AML-193 (cell line): Measurements from ENCODE around the gene ANAPC2.

Experiments used
- DNase-seq, 2 experiments: peaks; one replicate each; lab custom pipeline; 2025; lab: John Stamatoyannopoulos, UW

The ANAPC2 gene

DNA sequence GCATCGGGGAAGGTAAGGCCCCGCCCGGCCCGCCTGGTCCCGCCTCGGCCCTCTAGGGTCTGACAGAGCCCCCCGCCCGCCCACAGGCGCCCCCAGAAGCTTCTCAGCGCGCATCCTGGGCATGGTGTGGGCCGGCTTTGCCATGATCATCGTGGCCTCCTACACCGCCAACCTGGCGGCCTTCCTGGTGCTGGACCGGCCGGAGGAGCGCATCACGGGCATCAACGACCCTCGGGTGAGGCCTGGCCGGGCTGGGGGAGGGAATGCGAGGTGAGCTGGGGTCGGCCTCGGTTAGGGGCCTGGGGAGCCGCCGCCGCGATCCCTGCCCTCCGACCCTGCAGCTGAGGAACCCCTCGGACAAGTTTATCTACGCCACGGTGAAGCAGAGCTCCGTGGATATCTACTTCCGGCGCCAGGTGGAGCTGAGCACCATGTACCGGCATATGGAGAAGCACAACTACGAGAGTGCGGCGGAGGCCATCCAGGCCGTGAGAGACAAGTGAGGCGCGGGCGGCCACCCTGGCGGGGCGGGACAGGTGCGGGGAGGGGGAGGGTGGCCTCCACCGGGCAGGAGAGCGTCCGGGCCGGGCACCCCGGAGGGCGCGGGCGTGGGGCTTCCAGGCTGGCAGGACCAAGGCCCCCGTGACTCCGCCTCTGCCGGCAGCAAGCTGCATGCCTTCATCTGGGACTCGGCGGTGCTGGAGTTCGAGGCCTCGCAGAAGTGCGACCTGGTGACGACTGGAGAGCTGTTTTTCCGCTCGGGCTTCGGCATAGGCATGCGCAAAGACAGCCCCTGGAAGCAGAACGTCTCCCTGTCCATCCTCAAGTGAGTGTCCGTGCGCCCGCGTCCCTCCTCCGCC, 25.6 kb downstream of the ANAPC2 start:
- DNase-seq: no peak

DNA sequence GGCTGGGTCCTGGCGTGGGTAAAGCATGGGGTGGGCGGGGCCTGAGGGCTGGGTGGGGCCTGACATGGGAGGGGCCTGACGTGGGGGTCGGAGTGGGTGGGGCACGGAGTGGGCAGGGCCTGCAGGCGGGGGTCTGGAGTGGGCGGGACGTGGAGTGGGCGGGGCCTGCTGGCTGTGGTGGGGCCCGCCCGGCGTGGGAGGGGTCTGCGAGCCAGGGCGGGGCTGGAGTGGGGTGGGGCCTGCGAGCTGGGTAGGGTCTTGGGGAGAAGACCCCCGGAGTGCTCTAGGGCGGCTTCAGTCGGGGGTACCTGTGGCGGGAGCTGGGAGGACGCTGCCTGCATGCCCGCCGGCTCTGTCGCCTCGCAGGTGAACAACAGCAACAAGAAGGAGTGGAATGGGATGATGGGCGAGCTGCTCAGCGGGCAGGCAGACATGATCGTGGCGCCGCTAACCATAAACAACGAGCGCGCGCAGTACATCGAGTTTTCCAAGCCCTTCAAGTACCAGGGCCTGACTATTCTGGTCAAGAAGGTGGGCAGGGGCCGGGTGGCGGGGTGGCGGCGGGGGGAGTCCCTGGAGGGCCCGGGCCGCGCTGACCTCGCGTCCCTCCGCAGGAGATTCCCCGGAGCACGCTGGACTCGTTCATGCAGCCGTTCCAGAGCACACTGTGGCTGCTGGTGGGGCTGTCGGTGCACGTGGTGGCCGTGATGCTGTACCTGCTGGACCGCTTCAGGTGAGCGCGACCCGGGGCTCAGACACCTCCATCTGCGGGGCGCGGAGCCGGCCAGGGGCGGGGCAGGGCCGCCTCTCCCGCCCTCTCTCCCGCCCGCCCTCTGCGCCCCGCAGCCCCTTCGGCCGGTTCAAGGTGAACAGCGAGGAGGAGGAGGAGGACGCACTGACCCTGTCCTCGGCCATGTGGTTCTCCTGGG, 26.5 kb downstream of the ANAPC2 start:
- no peak for DNase-seq

DNA sequence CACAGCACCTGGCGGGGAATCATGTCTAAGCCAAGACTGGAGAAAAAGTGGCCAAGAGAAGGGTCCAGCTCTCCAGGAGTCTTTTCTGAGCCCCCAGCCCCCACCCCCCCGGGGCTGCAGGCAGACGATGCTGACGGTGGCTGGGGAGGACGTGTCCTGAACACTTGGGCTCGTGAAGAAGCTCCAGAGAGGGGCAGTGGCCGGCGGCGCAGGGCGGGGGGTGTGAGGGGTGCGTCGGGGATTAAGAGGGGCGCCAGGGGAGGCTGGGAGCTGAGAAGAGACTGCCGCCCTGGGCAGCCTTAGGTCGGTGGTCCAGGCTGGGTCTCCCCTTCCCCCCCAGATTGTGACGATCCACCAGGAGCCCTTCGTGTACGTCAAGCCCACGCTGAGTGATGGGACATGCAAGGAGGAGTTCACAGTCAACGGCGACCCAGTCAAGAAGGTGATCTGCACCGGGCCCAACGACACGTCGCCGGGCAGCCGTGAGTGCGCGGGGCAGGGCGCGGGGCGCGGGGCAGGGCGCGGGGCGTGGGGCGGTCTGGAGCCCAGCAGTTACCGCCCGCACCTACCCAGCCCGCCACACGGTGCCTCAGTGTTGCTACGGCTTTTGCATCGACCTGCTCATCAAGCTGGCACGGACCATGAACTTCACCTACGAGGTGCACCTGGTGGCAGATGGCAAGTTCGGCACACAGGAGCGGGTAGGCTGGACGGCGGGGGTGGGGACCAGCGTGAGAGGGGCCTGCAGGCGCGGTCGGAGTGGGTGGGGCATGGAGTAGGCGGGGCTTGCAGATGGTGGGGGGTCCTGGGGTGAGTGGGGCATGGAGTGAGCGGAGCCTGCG, 27.4 kb downstream of the ANAPC2 start:
- no peak for DNase-seq

DNA sequence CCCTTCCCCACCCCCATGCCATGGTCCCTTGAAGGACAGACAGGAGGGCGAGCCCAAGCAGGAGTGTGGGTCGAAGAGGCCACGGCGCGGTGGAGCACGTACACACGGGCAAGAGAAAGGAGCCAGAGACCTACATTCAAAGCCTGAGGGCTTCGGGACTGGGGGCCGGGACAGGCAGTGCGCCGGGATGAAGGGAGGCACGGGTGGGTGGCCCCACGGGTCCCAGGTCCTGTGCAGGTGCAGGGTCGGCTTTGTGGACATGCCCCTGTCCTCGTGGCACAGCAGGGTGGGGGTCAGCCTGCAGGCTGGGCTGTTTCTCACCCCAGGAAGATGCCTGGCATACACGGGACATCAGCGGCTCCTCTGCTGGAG, 28.3 kb downstream of the ANAPC2 start:
- no peak for DNase-seq

DNA sequence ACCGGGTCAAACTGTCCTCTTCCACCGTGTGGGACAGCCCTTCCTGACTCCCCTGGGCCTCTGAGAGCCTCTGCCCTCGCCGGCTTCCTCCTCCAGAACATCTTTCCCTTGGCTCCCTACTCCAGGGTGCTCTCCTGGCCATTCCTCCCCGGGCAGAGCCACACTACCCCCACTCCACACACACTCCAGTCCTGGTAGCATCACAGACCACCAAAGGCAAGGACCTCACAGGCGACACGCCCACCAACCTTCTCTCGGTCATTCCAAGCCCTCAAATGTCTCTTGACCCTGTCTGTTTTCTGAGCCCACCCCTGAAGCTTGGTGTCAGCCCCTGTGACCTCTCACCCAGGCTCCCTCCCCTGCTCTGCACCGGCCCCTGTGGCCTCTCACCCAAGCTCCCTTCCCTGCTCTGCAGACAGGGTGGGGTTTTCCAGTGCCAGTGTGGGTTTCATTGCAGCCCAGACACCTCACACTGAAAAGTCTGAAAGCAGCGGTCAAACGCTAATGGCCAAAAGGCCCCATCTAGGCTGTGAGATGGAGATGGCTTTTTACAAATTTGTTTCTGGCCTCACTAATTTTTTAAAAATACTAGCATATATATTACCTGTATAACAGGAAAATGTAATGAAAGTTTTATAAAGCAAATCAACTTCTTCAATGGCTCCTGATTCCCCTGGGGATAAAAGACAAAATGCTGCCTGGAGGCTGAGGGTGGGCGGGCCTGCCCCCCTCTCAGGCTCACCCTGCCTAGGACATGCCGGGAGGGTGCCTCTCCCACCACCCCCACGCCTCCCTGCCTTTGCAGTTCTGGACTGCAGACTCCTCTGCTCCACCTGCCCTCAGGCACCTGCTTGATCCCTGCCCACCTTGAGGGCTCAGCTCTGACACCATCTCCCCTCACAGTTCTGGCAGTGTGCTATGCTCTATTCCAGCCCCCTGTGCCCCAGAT, 29.0 kb downstream of the ANAPC2 start:
- DNase-seq: no peak

DNA sequence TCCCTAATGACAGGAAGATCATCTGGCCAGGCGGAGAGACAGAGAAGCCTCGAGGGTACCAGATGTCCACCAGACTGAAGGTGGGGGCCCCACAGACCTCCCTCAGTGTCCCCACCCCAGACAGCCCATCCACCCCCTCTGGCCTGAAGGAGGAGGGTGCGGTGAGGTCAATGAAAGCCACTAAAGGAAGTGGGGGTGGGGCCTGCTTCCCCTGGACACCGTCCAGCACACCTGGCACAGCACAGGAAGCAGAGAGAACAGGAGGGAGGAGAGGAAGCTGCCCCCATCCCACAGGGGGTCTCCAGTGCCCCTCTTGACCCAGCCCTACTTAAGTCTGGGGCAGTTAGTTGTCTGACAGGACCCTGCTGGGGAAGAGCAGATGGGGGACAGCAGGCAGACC, 29.7 kb downstream of the ANAPC2 start:
- no peak for DNase-seq

DNA sequence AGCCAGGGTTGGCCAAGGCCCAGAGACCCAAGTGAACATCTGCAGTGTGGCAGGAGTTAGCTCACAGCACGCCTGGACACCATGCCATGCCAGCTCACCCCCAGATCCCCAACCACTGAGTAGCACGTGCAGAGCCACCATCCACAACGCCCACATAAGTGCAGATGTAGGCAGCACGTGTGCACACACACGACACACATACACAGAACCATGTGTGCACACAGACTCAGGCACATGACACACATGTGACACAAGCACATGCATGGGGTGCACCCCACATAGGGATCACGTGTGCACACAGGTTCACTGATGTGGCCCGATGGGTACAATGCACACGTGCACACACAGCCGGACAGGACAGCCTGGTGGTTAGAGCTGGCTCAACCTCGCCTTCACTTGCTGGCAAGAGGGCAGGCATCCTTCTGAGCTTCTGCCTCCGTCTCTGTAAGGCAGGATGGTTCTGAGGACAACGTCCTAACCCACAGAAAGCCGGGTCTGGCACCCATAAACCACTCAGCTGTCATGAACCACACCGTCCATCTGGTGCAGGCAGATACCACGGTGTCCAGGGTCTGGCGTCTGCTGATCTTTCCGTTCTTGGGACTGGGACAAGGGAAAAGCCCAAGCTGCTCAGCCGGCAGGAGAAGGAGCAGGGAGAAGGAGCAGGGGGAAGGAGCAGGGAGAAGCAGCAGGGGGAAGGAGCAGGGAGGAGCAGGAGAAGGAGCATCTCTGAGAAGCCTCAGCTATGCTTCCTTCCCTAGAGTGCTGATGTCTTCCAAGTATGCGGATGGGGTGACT, 30.5 kb downstream of the ANAPC2 start:
- no peak for DNase-seq

DNA sequence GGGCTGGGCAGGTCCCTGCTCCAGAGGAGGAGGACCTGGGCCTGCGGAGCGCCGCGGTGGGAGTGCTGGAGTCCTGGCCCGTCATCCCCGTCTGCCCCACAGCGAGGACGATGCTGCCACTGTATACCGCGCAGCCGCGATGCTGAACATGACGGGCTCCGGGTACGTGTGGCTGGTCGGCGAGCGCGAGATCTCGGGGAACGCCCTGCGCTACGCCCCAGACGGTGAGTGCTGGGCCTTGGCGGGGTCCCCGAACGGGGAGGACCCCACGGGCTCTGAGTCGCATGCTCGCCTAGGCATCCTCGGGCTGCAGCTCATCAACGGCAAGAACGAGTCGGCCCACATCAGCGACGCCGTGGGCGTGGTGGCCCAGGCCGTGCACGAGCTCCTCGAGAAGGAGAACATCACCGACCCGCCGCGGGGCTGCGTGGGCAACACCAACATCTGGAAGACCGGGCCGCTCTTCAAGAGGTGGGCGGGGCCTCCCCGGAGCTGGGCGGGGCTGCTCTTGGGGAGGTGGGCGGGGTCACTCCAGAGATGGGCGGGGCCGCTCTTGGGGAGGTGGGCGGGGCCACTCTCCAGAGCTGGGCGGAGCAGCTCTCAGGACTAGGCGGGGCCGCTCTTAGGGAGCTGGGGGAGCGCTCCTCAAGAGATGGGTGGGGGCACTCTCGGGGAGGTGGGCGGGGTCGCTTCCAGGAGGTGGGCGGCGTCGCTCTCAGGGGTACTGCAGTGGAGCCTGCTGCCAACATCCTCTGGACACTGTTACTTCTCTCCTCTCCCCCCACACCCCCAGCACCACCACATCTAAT, 31.6 kb downstream of the ANAPC2 start:
- DNase-seq: no peak

DNA sequence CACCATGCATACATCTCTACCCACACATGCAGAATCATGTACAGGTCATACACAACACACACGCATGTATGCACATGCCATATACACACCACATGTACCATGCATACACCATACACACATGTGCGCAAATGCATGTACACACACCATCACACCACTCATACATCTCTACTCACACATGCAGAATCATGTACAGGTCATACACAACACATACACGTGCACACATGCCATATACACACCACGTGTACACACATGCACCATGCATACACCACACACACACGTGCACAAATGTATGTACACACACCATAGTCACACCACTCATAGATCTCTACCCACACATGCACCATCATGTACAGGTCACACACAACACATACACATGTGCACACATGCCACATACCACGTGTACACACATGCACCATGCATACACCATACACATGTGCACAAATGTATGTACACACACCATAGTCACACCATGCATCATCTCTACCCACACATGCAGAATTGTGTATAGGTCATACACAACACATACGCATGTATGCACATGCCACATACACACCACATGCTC, 35.4 kb downstream of the ANAPC2 start:
- DNase-seq: no peak

DNA sequence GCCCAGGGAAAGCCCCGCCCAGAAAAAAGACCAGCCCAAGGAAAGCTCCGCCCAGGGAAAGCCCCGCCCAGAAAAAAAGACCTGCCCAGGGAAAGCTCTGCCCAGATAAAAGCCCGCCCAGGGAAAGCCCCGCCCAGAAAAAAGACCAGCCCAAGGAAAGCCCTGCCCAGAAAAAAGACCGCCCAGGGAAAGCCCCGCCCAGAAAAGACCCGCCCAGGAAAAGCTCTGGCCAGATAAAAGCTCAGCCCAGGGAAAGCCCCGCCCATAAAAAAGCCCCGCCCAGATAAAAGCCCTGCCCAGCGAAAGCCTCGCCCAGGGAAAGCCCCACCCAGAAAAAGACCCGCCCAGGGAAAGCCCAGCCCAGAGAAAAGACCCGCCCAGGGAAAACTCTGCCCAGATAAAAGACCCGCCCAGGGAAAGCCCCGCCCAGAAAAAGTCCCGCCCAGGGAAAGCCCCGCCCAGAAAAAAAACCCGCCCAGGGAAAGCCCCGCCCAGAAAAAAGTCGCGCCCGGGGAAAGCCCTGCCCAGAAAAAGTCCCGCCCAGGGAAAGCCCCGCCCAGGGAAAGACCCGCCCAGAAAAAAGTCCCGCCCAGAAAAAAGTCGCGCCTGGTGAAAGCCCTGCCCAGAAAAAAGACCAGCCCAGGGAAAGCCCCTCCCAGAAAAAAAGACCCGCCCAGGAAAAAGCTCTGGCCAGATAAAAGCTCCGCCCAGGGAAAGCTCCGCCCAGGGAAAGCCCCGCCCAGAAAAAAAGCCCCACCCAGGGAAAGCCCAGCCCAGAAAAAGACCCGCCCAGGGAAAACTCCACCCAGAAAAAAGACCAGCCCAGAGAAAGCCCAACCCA, 37.5 kb downstream of the ANAPC2 start:
- no peak for DNase-seq

DNA sequence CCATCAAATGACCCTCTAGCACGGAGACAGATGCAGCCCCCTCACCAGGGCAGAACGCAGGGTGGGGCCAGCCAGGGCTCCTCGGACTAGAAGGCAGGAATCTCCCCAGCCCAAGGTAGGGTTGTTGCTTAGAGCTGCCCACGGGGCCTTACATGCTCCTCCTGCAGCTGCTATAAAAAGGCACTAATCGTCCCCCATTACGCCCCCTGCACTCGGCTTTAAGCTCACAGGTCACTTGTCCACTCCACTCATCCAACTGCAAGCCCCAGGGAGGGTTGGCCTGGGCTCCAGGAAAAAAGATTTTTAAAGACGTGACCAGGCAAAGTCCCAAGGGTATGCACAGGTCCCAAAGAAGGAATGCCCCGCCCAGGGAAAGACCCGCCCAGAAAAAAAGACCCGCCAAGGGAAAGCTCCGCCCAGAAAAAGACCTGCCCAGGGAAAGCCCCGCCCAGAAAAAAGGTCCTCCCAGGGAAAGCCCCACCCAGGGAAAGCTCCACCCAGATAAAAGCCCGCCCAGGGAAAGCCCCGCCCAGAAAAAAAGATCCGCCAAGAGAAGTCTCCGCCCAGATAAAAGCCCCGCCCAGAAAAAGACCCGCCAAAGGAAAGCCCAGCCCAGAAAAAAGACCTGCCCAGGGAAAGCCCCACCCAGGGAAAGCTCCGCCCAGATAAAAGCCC, 38.3 kb downstream of the ANAPC2 start:
- DNase-seq: no peak

DNA sequence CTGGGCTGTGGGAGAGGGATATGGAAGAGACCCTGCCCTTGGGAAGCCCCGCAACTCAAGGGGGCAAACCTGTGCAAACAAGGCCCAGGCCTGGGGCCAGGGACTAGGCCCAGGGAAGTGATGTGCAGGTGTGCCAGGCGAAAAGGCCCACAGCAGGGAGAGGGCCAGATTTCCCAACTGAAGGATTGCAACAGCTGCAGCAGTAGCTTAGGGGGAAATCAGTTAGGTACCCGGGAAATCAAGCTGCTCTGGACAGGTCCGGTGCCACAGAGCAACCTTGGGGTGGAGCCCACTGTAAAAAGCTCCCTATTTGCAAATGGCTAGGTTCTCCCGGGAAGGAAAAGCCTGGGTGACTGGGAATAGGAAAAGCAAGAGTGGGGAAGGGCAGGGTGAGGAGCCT, 39.0 kb downstream of the ANAPC2 start:
- DNase-seq: no peak

DNA sequence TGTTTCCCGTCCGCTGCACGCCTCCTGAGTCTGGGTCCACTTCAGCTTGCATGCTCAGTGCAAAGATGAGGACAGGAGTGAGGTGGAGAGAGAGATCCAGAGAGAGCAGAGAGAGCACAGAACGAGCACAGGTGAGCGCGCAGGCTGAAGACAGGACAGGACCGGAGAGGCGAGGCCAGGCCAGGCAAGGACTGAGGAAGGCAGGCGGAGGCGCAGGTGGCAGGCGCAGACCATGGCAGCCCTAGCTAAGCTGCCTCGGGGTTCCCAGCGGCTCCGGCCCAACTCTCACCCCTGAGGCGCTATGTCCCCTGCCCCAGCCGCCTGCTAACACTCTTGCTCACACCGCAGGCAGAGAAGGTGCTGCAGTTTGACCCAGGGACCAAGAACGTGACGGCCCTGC, 39.7 kb downstream of the ANAPC2 start:
- DNase-seq: no peak

DNA sequence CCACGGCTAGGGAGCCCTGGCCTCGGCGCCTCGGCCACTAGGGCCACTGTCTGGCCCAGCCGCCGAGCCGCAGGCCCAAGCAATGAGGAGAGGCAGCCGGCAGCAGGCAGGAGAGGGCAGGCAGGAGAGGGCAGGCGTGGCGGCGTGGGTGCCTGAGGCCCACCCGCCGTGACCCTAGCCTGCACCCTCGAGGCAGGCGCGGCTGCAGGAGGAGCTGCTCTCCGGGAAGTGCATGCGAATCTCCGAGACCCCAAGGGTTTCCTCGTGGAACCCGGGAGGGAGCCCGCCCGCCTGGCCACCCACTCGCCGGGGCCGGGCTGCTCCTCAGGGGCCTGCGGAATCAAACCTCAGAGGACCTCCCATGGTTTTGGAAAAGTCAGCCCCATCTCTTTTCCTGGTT, 40.1 kb downstream of the ANAPC2 start:
- no peak for DNase-seq

DNA sequence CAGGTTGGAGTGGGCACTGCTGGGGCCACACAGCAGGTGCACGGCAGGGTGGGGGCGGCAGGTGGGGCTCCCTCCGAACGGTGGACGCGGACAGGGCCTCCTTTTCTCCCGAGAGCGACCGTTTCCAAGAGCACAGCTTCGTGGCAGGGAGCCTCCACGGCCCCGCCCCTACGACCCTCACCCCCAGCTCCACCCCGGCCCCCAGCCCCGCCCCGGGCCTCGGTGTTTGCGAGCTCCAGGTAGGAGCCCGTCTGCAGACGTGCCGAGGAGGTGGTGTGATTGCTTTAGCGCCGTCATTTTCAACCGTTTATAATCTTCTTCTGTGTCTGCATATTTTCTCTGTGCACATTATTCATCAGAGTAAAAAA, 40.6 kb downstream of the ANAPC2 start:
- no peak for DNase-seq

DNA sequence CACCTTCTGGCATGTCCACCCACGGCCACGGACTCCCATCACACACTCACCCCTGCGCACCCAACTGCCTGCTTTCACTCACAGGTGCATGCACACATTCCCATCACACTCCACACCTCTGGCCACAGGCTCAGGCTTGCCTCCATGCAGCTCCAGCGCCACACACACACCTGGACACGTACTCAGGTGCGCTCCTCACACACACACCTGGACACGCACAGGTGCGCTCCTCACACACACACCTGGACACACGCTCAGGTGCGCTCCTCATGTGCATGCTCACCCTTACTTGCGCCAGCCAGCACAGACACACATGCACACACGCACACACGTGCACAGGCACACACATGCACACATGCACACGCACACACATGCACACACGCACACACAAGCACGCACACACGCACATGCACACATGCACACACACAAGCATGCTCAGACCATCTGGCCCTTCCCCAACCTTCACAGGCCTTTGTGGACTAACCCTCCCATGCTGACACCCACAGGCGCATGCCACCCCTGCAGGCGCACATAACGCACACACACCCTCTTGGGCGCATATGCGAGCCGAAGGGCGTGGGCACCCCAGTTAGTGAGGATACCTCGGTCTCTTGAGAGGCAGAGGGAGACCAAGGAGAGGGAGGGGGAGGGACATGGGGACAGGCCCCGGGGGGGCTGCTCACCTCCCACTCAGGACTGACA, 41.1 kb downstream of the ANAPC2 start:
- no peak for DNase-seq

DNA sequence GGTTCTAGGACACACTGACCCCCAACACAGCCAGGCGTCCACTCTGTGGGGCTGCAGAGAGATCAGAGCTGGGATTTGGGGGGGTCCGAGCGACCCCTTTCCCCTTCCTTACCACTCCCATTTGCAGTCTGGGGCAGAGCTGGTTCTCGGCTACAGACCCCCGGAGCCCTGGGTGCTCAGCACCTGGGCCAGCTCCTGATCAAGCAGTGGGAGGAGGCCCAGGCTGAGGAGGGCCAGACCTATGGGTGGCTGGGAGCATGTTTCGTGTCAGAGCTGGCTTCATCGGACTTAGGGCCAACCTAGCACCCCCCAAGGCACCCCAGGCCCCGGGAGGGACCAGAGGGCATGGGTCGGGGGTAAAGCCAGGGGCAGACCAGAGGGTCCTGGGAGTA, 41.8 kb downstream of the ANAPC2 start:
- DNase-seq: no peak
